C4-2B (cell line): ENCODE results near the gene TMEM143.

Source experiments
- CTCF ChIP-seq: fragments of 450-650 bp; conservative IDR thresholded peaks from 2 replicates; pipeline ENCODE4 v1.5.1; 2017; ENCODE audit warnings: mild to moderate bottlenecking
- ZFX ChIP-seq: fragments of 450-650 bp; IDR thresholded peaks from 2 replicates; pipeline ENCODE4 v1.6.1; 2017

DNA sequence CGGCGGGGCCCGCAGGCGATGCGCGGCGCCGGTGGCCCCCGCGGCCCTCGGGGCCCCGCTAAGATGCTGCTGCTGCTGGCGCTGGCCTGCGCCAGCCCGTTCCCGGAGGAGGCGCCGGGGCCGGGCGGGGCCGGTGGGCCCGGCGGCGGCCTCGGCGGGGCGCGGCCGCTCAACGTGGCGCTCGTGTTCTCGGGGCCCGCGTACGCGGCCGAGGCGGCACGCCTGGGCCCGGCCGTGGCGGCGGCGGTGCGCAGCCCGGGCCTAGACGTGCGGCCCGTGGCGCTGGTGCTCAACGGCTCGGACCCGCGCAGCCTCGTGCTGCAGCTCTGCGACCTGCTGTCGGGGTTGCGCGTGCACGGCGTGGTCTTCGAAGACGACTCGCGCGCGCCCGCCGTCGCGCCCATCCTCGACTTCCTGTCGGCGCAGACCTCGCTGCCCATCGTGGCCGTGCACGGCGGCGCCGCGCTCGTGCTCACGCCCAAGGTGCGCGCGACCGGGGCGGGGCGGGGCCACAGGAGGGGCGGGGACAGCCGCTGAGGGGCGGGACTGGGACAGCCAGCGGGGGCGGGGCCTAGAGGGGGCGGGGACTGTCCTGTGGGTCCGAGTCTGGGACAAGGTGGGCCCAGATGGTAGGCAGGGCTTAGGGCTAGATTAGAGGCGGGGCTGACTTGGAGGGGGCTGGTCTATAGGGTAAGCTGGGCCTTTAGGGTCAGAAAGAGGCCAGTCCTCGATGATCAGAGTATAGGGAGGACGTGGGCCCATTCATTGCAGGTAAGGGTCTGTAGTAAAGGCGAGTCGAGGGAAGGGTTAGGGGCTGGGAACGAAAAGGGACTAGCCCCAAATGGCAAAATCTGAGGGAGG is 34.9 kb upstream of the TMEM143 start:
- no peak for TF ChIP-seq CTCF
- peak; percentile 70 for TF ChIP-seq ZFX
